Stimulated activated CD4-positive, alpha-beta T cell treated with anti-CD3 and anti-CD28 coated beads, Interleukin-4, amount 100 ng/mL, for 24 hours (primary cell): ENCODE data around the gene EML1.
A peak's percentile ranks its signal among the peaks of the same experiment; 100 is the strongest.
"Not testable (repeated sequence)": the region's sequence is repeated elsewhere in the genome, so short reads cannot be mapped to it uniquely, and the experiment has no call there.

Experiments used
- DNase-seq: peaks from one replicate; pipeline ENCODE4 v3.0.0-alpha.2; 2020

Gene EML1

GRCh38 chr14:99944241-99944651 is 151.0 kb downstream of the EML1 start:
- DNase-seq: no peak

- no peak for DNase-seq
Measured at GRCh38 chr14:99945732-99946651, 152.8 kb downstream of the EML1 start.

DNA sequence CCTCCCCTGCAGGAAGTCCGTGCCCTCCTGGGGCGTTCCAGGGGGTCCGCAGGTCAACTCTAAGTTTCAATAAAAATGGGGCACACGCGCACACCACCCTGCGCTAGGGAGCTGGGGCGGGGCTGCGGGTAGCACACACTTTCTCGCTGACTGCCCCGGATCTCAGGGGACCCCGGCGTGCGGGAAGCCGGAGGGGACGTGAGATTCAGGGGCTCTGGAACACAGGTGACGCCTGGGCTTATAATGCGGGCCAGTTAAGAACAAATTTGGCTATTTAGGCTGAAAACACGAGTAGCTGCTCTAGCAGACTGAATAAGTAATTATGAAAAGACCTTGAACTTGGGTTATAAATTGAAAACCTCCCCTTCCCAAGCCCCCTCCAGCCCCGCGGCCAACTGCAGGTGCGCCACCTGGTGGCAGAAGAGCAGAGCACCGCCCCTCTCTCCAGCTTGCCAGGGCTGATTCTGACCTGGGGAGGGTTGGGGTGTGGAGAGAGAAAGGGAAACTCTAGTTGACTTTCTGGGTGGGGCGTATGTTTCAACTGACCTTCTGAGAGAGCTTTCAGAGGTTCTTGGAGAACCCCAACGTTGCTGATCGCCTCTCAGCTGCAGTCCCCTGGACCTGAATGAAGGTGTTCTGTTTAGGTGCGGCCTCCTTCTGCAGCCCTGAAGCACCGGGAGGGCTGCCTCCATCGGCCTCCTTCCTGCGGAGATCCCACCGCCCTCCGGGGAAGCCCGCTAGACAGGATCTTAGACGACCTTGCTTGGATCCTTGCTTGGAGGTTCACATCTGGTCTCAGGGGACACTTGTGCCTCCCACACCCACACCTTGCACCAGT is 153.7 kb downstream of the EML1 start:
- DNase-seq: peak; percentile 56

DNA sequence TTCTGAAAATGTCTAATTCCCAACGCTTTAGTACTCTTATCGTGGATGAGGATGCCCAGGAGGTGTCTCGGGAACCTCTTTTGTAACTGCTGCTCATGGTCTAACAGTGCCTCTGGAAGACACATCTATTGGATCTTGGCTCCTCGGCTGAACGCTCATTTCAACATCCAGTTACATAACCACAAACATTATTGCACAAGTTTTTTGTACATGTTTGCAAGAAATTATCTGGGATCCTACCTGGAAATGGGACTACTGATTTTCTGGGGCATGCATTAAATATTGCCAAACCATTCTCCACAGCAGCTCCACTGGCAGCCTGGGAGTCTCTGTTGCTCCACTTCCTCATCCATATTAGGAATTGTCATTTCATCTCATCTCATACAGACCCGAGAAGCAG is 154.5 kb downstream of the EML1 start:
- DNase-seq: no peak

DNA sequence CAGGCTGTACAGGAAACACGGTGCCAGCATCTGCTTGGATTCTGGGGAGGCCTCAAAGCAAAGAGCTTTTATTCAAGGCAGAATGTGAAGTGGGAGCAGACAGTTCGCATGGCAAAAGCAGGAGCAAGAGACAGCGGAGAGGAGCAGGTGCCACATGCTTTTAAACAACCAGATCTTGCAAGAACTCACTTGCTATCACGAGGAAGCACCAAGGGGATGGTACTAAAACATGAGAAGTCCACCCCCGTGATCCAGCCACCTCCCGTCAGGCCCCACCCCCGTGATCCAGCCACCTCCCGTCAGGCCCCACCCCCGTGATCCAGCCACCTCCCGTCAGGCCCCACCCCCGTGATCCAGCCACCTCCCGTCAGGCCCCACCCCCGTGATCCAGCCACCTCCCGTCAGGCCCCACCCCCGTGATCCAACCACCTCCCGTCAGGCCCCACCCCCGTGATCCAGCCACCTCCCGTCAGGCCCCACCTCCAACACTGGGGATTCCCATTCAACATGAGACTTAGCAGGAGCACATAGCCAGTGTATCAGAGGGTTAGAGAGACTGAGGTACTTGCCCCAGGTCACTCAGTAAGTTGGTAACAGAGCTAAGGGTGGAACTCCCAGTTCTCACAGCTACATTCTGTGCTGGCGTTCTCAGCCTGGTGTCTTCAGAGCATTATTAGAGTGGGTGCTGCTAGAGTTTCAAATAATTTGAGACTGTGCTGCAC is 156.0 kb downstream of the EML1 start:
- DNase-seq: not testable (repeated sequence)

DNA sequence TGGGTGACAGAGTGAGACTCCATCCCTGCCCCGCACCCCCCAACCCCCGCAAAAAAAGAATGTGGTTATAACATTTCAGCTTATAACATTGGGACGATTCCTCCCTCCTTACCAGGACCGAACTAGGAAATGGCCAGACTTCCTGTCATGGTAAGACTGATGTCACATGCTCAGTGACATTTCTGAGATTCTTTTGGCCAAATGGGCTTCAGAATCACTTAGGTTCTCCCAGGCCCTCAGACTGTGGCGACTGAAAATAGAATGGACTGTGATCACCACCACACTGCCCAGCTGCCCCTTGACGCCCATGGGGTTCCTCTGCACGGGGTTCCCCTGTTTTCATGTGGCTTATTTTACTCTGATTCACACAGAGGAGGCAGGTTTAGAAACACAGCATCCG is 157.0 kb downstream of the EML1 start:
- no peak for DNase-seq

DNA sequence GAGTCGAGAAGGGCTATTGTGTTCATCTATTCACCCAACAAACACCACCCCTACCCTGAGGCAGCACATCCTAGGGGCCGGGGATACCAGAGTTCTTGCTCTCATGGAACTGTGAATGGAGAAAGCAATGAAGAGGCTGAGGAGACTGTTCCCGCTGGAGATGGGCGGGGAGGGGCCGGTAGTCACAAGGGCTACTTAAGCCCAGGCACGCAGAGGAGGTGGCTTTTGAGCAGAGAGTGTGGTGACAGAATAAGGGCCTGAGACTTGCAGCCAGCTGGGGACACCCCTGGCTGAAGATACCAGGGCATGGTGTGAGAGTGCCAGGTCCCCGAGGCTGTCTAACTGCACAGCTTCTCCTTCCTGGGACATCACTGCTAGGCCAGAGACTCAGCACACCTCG is 157.9 kb downstream of the EML1 start:
- no peak for DNase-seq

DNA sequence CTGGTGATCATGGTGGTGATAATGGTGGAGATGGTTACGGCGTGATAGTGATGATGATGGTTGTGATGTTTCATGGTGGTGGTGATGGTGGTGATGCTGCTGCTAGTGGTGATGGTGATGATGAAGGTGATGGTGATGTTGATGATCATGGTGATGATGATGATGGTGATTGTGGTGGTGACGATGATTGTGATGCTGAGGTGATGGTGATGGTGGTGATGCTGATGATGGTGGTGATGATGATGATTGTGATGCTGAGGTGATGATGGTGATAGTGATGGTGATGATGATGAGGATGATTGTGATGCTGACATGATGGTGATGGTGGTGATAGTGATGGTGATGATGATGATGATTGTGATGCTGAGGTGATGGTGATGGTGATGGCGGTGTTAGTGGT is 158.8 kb downstream of the EML1 start:
- DNase-seq: no peak

- DNase-seq: no peak
Measured at GRCh38 chr14:99952453-99952852, 159.2 kb downstream of the EML1 start.

DNA sequence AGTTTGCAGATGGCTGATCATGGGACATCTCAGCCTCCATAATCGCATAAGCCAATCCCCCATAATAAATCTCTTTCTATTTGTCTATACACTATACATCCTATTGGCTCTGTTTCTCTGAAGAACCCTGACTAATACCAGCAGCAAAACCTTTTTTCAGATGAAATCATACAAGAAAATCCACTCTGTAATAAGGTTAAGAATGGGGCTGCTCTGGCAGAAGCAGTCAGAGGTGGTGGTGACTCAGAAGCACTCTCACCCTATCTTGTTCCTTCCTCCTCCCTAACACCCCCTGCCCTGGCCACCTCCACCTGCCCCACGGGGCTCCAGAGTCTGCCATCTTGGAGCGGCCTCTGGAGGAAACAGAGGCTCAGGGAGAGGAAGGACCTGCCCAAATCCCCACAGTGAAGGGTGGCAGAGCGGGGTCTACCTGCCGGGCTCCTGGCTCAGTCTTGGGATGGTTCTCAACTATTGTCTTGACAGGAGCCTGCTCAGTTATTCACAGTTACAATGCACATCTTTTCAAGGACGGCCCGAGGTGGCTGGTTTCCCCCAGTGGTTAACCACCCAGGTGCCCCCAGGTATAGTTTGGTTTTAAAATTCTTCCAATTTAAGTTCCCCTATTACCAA is 162.7 kb downstream of the EML1 start:
- DNase-seq: no peak

DNA sequence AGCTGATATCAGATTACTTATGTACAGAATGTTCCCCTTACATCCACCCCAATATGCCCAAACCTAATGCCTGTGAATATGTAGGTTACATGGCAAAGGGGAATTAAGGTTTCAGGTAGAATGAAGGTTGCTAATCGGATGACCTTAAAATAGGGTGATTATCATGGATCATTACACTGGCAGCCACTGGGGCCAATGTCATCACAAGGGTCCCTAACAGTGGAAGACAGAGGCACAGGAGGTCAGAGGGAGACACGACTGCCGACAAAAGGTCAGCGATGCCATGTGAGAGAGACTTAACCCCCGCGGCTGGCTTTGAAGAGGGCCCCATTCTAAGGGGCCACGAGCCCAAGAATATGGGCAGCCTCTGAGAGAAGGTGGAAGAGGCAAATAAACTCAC is 165.2 kb downstream of the EML1 start:
- no peak for DNase-seq

DNA sequence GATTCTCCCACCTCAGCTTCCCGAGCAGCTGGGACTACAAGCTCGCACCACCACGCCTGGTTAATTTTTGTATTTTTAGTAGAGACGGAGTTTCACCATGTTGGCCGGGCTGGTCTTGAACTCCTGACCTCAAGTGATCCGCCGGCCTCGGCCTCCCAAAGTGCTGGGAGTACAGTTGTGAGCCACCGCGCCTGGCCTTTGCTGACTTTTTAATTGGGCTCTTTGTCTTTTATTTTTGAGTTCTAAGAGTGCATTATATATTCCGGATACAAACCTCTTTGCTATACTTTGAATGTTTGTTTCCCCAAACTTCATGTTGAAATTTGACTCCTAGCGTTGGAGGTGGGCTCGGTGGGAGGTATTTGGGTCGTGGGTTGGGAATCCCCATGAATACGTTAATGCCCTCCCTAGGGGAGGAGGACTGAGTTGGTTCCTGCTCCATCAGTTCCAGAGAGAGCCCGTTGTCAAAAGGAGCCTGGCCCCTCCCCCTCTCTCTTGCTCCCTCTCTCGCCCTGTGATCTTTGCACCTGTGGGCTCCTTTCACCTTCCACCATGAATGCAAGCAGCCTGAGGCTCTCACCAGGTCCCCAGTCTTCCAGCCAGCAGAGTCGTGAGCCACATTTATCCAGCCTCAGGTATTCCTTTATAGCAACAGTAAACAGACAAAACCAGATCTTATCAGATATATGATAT is 168.8 kb downstream of the EML1 start:
- no peak for DNase-seq

- no peak for DNase-seq
Measured at GRCh38 chr14:99964979-99965378, 171.8 kb downstream of the EML1 start.

DNA sequence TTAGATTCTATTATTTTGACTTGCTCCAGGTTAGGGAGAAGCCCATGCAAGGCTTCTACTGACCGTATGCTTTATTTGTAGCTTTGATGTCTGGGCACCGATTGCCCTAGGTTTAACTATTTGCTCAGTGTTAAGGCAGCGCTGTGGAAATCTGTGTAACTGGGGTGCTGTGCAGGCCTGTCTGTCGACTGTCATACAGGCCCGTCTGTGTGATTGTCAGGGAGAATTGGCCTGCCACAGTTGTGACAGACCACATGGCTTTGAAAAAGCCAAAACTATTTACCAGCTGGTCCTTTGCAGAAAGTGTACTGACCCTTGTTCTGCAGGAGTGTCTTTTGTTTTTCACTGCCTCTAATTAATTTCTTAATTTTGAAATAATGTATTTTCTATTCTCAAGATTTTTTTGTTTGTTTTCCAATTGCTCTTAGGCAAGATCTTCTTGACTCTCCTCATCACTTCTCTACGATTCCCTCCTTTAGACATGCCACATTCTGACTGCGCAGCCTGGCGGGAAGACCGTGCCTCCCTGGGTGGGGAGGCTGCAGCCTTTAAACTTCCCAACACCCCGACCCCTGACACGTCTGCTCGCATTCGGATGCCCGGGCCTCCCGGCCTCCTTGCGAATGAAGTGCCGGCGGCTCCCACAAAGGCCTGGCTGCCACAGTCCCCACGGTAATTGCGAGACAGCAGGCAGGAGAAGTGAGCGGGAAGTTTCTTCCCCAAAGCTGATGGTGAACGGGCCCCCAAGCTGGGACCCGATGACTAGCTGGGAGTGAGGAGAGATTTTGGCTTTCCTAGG is 173.0 kb downstream of the EML1 start:
- DNase-seq: no peak

- no peak for DNase-seq
Measured at GRCh38 chr14:99966912-99967311, 173.7 kb downstream of the EML1 start.

- no peak for DNase-seq
Measured at GRCh38 chr14:99968191-99968920, 175.1 kb downstream of the EML1 start.

DNA sequence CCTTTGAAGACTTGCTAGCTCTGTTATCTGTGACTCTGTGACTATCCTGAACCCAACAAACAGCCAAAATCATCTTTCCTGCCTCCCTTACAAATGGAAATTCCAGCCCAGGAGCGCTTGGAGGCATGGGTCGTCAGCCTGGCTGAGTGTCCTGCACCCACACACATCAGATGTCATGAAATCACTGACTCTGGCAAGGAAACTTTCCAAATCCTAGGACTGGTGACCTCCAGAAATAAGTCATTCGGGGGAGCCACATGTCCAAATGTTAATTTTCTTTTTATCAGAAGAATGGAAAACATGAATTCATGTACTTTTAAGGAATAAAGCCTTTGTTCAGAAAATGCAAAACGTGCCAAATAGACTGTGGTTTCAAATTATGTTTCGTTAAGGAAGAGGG is 175.7 kb downstream of the EML1 start:
- no peak for DNase-seq

DNA sequence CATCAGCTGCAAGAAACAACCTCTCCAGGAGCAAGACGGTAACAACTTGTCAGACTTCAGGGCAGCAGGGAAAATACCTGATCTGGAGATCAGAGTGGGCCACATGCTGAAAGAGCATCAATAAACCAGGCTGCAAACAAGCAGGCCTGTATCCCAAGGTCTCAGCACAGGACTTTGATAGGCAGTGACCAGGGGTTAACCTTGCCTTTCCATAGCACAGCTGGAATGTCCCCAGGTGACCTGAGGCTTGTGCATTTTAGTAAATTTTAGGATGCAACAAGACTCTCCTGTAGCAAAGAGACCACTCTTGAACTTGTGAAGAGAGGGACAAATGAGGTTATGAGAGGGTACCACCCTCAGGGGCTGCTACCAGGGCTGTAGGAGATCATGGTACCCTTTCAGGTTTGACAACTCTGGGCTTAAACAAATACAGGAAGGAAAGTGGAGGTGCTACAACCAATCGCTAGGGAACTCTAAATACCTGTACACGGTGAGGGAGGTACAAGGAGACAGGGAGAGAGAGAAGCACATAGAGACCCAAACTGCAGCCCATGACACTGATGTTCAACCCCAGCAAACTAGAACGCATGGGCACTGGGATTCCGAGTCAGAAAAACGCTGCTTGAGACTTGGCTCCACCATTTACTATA is 176.6 kb downstream of the EML1 start:
- no peak for DNase-seq

DNA sequence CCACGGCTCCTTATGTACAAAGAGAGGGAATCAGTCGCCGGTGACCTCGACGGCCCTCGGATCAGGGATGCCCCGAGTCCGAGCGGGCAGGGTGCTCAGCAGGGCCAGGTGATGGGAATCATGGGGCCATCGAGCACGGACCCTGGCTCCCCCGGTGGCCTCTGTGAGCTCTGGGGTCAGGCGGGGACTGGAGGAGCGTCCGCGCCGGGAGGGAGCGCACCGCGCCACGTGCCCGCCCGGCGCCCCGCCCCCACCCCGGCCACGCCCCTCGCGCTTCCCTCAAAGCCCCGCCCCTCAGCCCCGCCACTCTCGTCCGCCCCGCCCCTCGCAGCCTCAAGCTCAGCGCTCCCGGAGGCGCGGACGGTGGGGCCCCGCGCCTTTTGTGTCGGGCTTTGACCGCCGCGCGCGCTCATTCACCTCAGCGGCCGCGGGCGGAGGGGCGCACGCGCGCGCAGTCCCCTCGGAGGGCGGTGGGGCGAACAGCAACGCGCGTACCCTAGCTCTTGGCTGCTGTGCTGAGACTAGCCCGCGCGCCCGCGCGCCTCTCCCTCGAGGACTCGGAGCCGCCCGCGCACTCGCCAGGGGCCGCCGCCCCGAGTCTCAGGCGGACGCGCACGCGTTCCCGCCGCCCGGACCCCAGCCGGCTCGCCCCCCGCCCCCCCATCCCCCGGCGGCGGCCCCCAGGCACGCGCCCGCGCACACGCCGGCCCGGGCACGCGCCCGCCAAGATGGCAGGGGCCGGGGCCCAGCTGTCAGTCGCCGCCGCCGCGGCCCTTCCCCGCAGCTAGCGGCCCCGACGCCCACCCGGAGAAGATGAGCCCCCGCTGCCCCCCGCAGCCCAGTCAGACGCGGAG is 178.1 kb downstream of the EML1 start:
- DNase-seq: peak; percentile 82
